Measurements from ENCODE around the gene SETD3.

SETD3 gene

GRCh38 chr14:99377951-99378350 lies 102.7 kb downstream of the SETD3 start:
- H3K4me3 ChIP-seq (replicated peaks in 1 of 2; ENCODE audit: low read depth in 2 of 2, low read length in 2 of 2): no peak overlapping the region
- TF ChIP-seq CTCF (IDR thresholded peaks at IDR 0.05; ENCODE audit: low read depth, low read length): no peak
- DNase-seq (ENCODE audit: low read depth in 2 of 2): no peak

GRCh38 chr14:99374964-99375363 lies 105.7 kb downstream of the SETD3 start:
- no peak for DNase-seq (ENCODE audit: low read depth in 2 of 2)
- TF ChIP-seq CTCF (IDR thresholded peaks at IDR 0.05; ENCODE audit: low read depth, low read length): no peak

GRCh38 chr14:99363616-99364290 lies 116.9 kb downstream of the SETD3 start:
- TF ChIP-seq CTCF (IDR thresholded peaks at IDR 0.05; ENCODE audit: low read depth, low read length): no peak
- H3K4me3 ChIP-seq (replicated peaks in 1 of 2; ENCODE audit: low read depth in 2 of 2, low read length in 2 of 2): no peak overlapping the region
- DNase-seq (ENCODE audit: low read depth in 2 of 2): no peak

More at GRCh38 chr14:99374964-99375363, 105.7 kb downstream of the SETD3 start:
- no peak overlapping the region for H3K4me3 ChIP-seq (replicated peaks in 1 of 2; ENCODE audit: low read depth in 2 of 2, low read length in 2 of 2)

- H3K4me3 ChIP-seq (replicated peaks in 1 of 2; ENCODE audit: low read depth in 2 of 2, low read length in 2 of 2): no peak overlapping the region
- no peak for TF ChIP-seq CTCF (IDR thresholded peaks at IDR 0.05; ENCODE audit: low read depth, low read length)
- no peak for DNase-seq (ENCODE audit: low read depth in 2 of 2)
These were observed 117.6 kb downstream of the SETD3 start for GRCh38 chr14:99363051-99363450.

GRCh38 chr14:99361596-99362215 lies 119.0 kb downstream of the SETD3 start:
- DNase-seq (ENCODE audit: low read depth in 2 of 2): no peak
- no peak for TF ChIP-seq CTCF (IDR thresholded peaks at IDR 0.05; ENCODE audit: low read depth, low read length)
- no peak overlapping the region for H3K4me3 ChIP-seq (replicated peaks in 1 of 2; ENCODE audit: low read depth in 2 of 2, low read length in 2 of 2)

GRCh38 chr14:99360774-99361595 lies 119.7 kb downstream of the SETD3 start:
- no peak for TF ChIP-seq CTCF (IDR thresholded peaks at IDR 0.05; ENCODE audit: low read depth, low read length)
- no peak for DNase-seq (ENCODE audit: low read depth in 2 of 2)
- no peak overlapping the region for H3K4me3 ChIP-seq (replicated peaks in 1 of 2; ENCODE audit: low read depth in 2 of 2, low read length in 2 of 2)
